HG03354 (cell line): ENCODE data around the gene CEP85L.

Source experiments
- ATAC-seq: cut with Tn5 transposase; IDR thresholded peaks from one replicate; pipeline ENCODE4 v1.9.1; 2021; ENCODE audit warnings: mild to moderate bottlenecking; ENCODE audit not compliant: unreplicated experiment, poor library complexity, severe bottlenecking

Gene CEP85L

DNA sequence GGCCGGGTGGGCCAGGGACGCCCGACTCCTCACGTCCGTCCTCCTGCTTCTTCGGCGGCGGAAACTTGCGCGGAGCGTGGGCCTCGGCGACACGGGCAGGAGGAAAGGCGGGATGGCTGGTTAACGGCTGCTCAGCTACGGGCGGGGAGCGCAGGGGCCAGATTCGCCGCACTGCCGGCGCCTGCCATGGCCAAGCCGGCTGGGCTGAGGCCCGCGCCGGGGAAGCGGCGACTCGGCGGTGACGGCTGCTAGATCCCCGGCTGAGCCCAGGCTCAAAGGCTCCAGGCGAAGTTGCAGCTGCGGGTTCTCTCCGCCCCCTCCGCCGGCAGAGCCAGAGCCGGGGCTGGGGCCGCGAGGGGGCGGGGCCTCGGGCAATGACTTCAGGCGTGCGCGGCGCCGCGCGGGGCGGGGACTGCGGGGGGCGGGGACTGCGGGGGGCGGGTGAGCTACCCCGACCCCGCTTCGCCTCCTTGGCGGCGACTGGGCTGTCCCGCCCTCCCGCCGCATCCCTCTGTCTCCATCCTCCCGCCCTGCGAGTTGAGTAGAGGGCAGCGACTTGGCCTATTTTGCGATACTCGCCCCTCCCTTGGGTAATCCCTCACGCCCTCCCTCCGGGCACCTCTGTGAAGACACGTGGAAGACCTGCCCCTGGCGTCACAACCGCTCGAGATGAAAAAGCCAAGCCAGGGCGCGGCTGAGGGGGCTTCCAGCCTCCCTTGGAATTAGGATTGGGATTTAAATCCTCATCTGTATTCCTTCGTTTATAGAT, at the start of gene CEP85L:
TSS of gene CEP85L (minus strand) at position 310 of the 769 bp plus-strand sequence. CDS start 322 bp downstream, outside the sequence.
- peak; percentile 89 for ATAC-seq

DNA sequence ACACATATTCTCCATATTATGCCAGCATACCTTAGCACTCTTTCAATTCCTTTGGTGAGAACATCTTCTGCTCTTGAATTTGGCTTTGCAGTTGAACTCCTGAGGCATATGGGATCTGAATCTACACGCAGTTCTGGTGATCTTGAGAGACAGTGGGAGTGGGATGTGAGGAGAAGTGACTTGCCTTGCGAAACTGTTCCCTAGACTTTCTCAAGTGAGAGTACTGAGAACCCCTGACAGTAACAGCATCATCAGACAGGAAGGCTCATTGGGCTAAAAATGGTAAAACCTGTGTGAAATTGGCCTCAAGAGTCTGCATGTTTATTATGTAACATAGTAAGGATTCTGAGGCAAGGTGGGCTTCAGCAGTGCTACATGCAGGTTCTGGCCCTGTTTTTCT, 49.1 kb upstream of the CEP85L start:
- no peak for ATAC-seq

- ATAC-seq: no peak
Observed at GRCh38 chr6:118697554-118697953, 46.2 kb upstream of the CEP85L start.

- ATAC-seq: no peak
Observed at GRCh38 chr6:118696271-118696670, 44.9 kb upstream of the CEP85L start.

GRCh38 chr6:118693562-118693961, 42.2 kb upstream of the CEP85L start:
- no peak for ATAC-seq

DNA sequence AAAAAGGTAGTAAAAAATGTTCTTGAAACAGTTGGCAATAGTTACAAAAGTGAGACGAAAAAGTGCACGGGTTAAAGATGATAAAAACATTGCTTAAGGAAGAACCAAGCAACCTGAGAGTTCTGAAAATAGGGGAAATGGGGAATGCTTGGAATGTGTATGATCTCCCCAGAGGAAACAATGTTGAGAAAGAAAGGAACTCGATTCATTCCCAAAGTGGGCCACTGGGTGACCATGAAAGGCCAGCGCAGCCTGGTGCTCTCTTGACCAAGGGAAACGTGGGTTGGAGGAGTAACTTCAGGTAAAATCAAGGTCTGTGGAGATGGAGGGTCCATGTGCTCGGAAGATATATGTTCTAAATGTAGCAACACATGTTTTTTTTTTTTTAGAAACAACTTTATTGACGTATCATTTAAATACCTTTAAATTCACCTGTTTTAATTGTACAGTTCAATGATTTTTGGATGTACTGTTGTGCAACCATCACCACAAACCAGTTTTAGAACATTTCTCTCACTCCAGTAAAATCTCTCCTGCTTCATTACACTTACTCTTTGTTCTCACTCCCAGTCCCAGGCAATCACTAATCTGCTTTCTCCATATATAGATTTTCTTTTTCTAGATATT, 34.5 kb upstream of the CEP85L start:
- ATAC-seq: no peak

- no peak for ATAC-seq
Observed at GRCh38 chr6:118683881-118684872, 32.8 kb upstream of the CEP85L start.

- no peak for ATAC-seq
Observed at GRCh38 chr6:118680452-118681095, 29.2 kb upstream of the CEP85L start.

DNA sequence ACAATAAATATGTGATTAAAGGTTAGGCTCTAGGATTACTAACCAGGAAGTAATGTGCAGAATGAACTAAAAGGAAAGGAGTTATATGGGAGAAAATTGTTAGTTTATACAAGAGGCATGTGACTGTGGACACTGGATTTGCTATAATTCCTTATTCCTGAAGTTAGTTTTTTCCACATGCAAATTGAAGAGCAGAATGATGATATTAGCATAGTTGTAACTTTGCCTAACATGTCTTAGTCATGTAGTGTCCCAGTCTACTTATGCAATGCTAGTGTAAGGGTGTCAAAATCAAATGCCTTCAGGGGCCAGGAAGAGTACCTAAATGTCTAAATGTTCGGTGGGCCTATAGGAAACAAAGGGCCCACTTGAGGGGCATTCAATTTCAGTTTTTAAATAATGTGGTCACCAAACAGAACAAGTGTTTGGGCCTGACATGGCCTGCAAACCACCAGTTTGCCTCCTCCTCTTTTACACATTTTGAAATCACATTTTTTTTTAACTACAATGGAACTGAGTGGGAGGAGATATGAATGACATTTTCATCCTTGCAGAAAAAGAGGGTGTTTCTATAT, 28.0 kb upstream of the CEP85L start:
- ATAC-seq: no peak

DNA sequence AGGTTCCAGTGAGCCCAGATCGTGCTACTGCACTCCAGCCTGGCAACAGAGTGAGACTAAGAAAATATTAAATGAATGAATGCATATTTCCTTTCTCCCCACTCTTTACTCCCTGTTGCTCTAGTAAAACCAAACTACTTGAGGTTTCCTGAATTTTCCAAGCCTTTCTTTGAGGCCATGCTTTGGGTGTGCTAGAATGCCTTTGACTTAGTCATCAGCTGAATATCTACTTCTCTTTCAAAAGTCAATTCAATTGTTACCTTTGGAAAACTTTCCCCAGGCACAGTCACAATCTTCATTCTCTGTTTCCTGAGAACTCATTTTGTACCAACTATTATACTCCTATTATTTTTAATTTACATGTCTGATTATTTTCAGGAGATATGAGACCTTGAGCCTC, 27.5 kb upstream of the CEP85L start:
- no peak for ATAC-seq

DNA sequence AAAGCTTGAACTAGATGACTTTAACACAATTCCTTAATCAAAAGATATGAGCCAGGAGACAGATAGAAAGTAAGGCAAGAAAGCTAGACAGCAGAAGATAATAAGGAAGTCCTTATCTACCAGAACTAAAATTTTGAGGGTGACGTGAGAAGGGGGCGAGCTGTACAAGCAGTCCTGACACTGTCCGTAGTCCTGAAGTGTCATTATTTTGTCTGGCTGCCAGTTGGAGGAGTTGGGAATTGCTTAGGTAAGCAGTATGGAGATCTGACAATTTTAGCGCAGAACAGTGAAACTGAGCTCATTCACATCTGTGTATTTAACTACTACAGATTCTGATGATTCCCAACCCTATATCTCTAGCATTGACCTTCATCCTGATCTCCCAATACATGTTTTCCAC, 25.8 kb upstream of the CEP85L start:
- no peak for ATAC-seq

GRCh38 chr6:118675225-118675624, 23.8 kb upstream of the CEP85L start:
- ATAC-seq: no peak

DNA sequence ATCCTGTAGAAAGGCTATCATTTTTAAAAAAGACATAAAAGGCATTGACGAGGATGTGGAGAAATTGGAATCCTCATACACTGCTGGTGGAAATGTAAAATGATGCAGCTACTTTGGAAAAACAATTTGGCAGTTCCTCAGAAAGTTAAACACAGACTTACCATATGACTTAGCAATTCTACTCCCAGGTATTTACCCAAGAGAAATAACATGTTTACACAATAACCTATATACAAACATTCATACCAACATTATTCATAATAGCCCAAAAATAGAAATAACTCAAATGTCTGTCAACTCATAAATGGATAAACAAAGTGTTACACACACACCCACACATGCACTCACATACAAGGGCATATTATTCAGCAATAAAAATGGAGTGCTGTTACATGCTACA, 23.4 kb upstream of the CEP85L start:
- no peak for ATAC-seq

DNA sequence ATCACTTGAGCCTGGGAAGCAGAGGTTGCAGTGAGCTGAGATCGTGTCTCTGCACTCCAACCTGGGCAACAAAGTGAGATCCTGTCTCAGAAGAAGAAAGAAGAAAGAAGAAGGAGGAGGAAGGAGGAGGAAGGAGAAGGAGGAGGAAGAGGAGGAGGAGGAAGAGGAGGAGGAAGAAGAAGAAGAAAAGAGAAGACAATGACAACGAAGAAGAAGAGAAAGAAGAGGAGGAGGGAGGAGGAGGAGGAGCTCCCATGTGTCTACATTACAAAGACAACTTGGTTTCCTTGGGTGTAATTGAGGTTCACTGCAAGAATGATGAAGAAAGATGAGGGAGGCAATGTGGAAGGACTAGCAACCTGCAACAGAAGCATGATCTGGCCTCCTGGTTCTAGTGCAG, 21.3 kb upstream of the CEP85L start:
- ATAC-seq: no peak

- no peak for ATAC-seq
Observed at GRCh38 chr6:118669561-118669960, 18.2 kb upstream of the CEP85L start.

GRCh38 chr6:118668761-118669385, 17.5 kb upstream of the CEP85L start:
- no peak for ATAC-seq

- ATAC-seq: no peak
Observed at GRCh38 chr6:118667988-118668387, 16.6 kb upstream of the CEP85L start.

GRCh38 chr6:118665011-118665410, 13.6 kb upstream of the CEP85L start:
- ATAC-seq: peak; percentile 64
